Coronary artery (tissue), 2 donors: Measurements from ENCODE around the gene GHDC.
"Not testable (repeated sequence)": the region's sequence is repeated elsewhere in the genome, so short reads cannot be mapped to it uniquely, and the experiment has no call there.

Source experiments
- DNase-seq: peaks from one replicate; pipeline ENCODE4 v3.0.0-alpha.2; 2017; ENCODE audit warnings: low spot score
- H3K27ac ChIP-seq, 2 donors: fragments of 200-600 bp; sonication (generic); one replicate each; pipeline ENCODE4 v1.5.1; 2016 to 2019
- H3K4me3 ChIP-seq: fragments of 200-600 bp; sonication (generic); 2 replicates; pipeline ENCODE4 v1.5.1; 2016; ENCODE audit warnings: mild to moderate bottlenecking, moderate library complexity
- TF ChIP-seq, protein P1 (sequence below): fragments of 200-600 bp; sonication (generic); IDR thresholded peaks from one replicate; pipeline ENCODE4 v1.5.1; 2019; ENCODE audit warnings: antibody characterized with exemption

The GHDC gene

DNA sequence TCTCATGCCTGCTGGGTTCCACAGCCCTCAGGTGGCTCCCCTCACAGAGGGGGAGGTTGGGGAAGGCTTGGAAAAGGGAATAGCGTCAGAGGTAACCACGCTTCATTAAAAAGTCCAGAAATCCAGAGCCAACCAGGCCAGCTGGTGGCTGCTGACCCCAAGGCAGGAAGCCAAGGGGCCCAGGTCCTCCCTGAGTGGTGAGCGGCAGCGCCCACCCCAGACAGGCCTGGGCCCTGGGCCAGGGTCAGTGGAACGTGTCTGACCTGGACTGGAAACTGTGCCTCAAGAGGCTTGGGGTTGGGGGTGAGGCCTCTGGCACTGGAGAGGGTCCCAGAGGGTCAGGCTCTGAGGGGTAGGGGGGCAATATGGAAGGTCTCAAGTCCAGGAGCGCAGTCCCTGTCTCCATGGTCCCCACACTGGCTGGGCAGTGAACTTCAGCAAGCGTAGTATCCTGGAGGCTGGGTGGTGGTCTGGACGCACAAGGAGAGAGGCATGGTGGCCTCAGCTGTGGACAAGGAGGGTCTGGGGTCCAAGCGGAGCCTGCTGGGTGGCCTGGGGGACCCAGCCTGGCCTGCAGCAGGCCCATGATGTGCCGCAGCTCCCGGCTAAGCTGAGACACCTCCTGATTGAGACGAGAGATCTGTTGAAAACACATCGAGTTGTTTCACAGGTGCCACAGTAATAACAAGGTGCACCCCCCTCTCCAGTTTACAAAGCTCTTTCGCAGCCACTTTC, 34.3 kb downstream of the GHDC start:
- no peak overlapping the region for H3K4me3 ChIP-seq
- DNase-seq = no peak
- no peak overlapping the region for H3K27ac ChIP-seq
- TF ChIP-seq, protein P1, sequence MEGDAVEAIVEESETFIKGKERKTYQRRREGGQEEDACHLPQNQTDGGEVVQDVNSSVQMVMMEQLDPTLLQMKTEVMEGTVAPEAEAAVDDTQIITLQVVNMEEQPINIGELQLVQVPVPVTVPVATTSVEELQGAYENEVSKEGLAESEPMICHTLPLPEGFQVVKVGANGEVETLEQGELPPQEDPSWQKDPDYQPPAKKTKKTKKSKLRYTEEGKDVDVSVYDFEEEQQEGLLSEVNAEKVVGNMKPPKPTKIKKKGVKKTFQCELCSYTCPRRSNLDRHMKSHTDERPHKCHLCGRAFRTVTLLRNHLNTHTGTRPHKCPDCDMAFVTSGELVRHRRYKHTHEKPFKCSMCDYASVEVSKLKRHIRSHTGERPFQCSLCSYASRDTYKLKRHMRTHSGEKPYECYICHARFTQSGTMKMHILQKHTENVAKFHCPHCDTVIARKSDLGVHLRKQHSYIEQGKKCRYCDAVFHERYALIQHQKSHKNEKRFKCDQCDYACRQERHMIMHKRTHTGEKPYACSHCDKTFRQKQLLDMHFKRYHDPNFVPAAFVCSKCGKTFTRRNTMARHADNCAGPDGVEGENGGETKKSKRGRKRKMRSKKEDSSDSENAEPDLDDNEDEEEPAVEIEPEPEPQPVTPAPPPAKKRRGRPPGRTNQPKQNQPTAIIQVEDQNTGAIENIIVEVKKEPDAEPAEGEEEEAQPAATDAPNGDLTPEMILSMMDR = no peak

DNA sequence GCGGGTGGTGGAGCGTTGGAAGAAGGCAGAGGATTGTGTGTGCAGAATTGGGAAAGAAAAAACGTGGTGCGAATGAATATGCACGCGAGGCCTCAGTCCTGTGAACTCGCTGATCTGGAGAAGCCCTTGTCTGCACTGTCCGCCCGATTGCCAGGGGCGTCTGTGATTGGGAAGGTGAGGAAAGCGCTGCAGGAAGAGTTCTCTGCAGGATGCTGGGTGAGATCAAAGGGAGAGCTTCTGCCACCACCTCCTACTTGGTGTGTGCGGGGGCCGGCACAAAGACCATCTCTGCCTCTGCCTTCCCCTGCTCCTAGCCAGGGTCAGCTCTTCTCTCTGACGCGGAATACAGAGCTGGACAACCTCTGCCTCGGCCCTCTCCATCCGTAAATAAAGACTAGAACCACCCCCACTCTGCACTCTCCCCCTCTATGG, 38.7 kb downstream of the GHDC start:
- DNase-seq = no peak
- TF ChIP-seq, protein P1 = no peak
- H3K4me3 ChIP-seq = peak overlapping the region; percentile 100
- H3K27ac ChIP-seq = no peak overlapping the region

DNA sequence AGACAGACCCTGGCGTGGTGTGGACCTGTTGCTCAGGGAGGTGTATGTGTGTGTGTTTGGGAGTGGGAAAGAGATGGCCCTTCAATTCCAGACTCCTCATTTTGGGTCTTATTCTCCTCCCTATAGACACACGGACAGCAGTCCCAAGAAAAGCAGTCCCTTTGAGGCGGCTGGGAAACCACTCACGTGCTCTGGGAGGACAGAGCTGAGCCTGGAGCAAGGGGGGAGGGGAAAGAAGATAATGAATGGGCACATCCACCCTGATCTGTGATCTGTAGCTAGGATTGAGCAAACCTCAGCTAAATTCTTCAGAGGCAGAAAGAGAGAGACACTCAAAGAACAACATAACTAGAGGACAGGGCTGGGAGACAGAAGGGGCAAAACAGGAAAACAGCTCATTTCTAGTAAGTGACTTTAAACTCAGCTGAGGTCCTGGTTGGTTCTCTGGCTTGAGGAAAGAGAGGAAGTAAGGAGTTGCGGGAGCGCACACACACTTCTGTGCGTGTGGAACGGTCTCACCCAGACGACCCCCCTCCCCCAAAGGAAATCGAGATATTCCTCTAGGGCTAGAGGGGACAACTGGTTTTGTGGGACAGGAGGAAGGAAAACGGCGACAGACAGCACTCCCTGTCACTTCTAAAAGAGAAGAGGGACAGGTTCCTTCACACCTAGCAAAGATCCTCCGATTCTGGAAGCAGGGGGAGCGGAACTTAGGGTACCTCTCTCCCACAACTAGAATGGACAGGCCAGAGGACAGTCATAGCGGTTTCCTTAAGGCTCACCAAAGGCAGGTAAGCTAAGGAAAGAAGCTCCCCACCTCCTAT, 40.2 kb downstream of the GHDC start:
- TF ChIP-seq, protein P1 = no peak
- no peak for DNase-seq
- H3K4me3 ChIP-seq = peak overlapping the region; percentile 100

GRCh38 chr17:42146911-42147607, 47.2 kb downstream of the GHDC start:
- TF ChIP-seq, protein P1 = no peak
- no peak overlapping the region for H3K27ac ChIP-seq
- no peak for DNase-seq
- no peak overlapping the region for H3K4me3 ChIP-seq

More for the DNA sequence above, 40.2 kb downstream of the GHDC start:
- peak overlapping the region; percentile 67 to 94 for H3K27ac ChIP-seq

DNA sequence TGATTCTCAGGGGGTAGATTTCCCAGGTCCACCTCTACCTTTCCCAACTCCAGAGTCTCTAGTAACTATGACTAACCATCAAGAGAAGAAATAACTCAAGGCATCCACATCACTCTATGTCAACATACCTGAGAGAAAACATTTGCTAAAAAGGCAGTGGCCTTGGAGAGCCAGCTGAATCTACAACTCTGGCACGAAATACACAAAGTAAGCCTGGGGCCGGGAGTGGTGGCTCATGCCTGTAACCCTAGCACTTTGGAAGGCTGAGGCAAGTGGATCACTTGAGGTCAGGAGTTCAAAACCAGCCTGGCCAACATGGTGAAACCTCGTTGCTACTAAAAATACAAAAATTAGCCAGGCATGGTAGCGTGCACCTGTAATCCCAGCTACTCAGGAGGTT, 51.2 kb downstream of the GHDC start:
- H3K27ac ChIP-seq = peak overlapping the region in 1 of 2 donors; percentile 61
- H3K4me3 ChIP-seq, DNase-seq: not testable (repeated sequence)

GRCh38 chr17:42142371-42142896, 51.9 kb downstream of the GHDC start:
- TF ChIP-seq, protein P1 = no peak
- no peak for DNase-seq
- Histone ChIP-seq H3K27ac (peak overlapping the region in 1 of 2 donors; percentile 61), H3K4me3 (no peak overlapping the region)

DNA sequence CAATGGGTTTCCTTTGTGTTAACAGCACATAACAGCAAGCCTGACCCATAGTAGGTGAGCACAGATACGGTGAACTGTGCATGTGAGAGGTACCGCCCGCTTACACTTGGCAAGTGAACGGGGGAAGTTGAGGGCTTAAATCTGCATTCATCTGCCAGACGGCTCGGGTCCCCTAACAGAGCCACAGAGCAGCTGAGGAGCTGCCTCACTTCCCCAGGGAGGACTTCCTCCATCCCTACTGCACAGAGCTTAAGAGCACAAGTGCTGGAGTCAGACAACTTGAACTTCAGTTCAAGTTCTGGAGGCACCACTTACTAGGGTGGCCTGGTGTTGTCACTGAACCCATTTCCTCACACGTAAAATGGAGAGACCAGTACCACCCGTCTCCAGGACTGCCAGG, 52.9 kb downstream of the GHDC start:
- Histone ChIP-seq H3K27ac (peak overlapping the region in 1 of 2 donors; percentile 61), H3K4me3 (no peak overlapping the region)
- TF ChIP-seq, protein P1 = no peak
- DNase-seq = no peak

DNA sequence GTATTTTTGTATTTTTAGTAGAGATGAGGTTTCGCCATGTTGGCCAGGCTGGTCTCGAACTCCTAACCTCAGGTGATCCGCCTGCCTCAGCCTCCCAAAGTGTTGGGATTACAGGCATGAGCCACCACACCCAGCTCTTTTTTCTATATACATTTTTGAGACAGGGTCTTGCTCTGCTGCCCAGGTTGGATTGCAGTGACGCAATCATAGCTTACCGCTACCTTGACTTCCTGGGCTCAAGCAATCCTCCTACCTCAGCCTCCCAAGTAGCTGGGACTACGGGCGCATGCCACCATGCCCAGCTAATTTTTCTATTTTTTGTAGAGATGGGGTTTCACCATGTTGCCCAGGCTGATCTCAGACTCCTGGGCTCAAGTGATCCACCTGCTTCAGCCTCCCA, 53.6 kb downstream of the GHDC start:
- H3K4me3 ChIP-seq, DNase-seq: not testable (repeated sequence)
- peak overlapping the region in 1 of 2 donors; percentile 61 for H3K27ac ChIP-seq
